ENCODE data around the gene DNAJB1.

The DNAJB1 gene

DNA sequence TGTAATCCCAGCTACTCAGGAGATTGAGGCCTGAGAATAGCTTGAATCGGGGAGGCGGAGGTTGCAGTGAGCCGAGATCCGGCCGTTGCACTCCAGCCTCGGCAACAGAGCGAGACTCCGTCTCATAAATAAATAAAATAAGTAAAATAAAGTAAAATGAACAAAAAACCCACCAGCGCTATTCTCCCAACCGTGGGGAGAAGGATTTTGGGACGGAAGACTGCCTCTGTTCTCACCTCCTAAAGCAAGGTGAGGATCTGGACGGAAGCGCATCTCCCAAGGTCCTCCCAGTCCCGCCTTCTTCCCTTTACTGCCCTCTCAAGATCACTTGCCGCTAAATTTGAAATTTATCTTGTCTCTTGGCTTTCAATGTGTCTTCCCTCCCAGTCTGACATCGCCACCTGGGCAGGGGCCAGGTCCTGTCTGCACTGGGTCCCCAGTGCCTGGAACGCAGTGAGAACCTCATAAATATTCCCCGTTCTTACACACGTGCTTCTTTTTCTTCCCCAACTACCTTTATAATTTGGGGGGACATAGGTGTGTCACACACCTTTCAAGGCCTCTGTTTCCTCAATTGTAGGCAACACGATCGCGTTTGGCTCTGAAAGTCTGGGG, 1.2 kb upstream of the DNAJB1 start:
- H3K27me3 ChIP-seq (ENCODE audit: insufficient read depth, low read length) = no peaks in the 10 kb centered on the region
- H3K4me1 ChIP-seq (ENCODE audit: control insufficient read depth, insufficient read depth, low read length, unreplicated experiment) = peaks cover 29% of the 10 kb centered on the region
- peak overlapping the region; percentile 64 for H3K27ac ChIP-seq (ENCODE audit: low read depth, low read length)
- H3K36me3 ChIP-seq (ENCODE audit: insufficient read depth, low read length) = peaks cover 20% of the 10 kb centered on the region
- H2AFZ ChIP-seq (ENCODE audit: low read length, unreplicated experiment) = no peak overlapping the region
- peaks cover 34% of the 10 kb centered on the region for H3K79me2 ChIP-seq (ENCODE audit: control insufficient read depth, insufficient read depth, low read length, unreplicated experiment)
- H3K4me3 ChIP-seq (ENCODE audit: low read depth, low read length) = no peak overlapping the region

DNA sequence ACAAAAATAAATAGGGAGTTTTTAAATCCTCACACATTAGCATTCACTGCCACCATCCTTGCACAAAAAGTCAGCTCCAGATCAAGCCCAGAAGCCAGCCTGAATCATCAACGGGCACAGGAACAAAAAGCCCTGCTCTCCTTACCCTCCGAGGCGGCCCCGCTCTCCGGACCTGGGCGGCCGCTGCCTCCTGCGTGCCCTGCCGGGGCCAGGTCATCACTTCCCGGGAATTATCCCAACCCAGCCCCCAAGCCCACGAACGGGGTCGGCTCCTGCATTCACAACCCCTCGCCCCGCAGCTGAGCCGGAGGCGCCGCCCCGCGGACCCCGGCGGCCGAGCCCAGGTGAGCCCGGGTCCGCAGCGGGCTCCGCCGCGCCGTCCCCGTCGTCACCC, 754 bp downstream of the DNAJB1 start:
- H3K79me2 ChIP-seq (ENCODE audit: control insufficient read depth, insufficient read depth, low read length, unreplicated experiment) = peaks cover 34% of the 10 kb centered on the region
- H3K4me3 ChIP-seq (ENCODE audit: low read depth, low read length) = peak overlapping the region; percentile 99
- H3K27ac ChIP-seq (ENCODE audit: low read depth, low read length) = peak overlapping the region; percentile 91
- H3K36me3 ChIP-seq (ENCODE audit: insufficient read depth, low read length) = peaks cover 21% of the 10 kb centered on the region
- H2AFZ ChIP-seq (ENCODE audit: low read length, unreplicated experiment) = no peak overlapping the region
- peaks cover 29% of the 10 kb centered on the region for H3K4me1 ChIP-seq (ENCODE audit: control insufficient read depth, insufficient read depth, low read length, unreplicated experiment)
- no peaks in the 10 kb centered on the region for H3K27me3 ChIP-seq (ENCODE audit: insufficient read depth, low read length)

DNA sequence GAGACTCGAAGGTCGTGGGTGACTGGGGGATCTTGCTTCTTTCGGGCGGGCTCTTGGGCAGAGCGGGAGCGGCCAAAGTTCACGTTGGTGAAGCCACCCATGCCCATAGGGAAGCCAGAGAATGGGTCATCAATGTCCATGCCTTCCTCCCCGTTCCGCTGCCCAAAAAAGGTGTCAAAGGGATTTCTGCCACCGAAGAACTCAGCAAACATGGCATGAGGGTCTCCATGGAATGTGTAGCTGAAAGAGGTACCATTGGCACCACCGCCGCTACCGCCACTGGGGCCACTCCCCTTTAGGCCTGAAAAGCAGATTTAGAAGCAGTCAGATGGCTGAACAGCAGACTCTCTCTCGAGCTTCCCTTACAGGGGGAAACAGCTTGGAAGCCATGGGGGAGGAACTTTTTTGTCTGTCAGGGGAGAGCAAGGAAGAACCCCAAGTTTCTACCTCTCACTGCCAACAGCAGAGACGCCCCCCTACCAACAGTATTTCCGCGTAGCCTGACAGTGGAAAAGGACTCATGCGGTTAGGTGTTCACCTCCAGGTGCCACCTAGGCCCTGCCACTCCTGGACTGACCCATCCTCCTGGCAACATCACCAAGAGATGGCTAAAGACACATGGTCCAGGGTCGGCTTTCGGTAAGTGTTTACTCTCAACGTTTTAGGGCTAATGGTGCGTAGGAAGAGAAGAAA, 1.3 kb downstream of the DNAJB1 start:
- Histone ChIP-seq H3K4me3 (ENCODE audit: low read depth, low read length) (peak overlapping the region; percentile 99), H3K36me3 (ENCODE audit: insufficient read depth, low read length) (peaks cover 21% of the 10 kb centered on the region), H2AFZ (ENCODE audit: low read length, unreplicated experiment) (no peak overlapping the region), H3K27ac (ENCODE audit: low read depth, low read length) (peak overlapping the region; percentile 91), H3K4me1 (ENCODE audit: control insufficient read depth, insufficient read depth, low read length, unreplicated experiment) (peaks cover 29% of the 10 kb centered on the region), H3K27me3 (ENCODE audit: insufficient read depth, low read length) (no peaks in the 10 kb centered on the region), H3K79me2 (ENCODE audit: control insufficient read depth, insufficient read depth, low read length, unreplicated experiment) (peaks cover 34% of the 10 kb centered on the region)

DNA sequence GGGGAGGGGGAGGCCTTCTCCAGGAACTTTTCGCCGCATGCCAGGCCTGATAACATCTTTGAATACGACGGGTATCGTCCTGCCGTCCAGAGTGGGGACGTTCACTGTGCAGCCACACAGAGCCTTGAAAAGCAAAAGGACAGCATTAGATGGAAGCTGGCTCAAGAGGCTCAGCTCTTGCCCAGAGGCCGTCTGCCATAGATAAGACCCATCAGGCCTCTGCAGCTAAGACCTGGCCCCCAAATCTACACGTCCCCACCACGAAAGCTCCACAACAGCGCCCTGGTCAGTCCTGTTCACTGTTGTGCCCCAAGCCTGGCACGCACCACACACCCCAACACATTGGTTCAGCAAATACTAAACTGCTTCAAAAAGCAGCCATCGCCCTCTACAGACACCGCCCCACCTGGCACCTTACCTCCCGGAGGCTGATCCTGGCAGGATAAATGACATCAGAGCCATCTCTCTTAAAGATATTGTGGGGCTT, 2.1 kb downstream of the DNAJB1 start:
- H3K27me3 ChIP-seq (ENCODE audit: insufficient read depth, low read length) = no peaks in the 10 kb centered on the region
- H3K27ac ChIP-seq (ENCODE audit: low read depth, low read length) = no peak overlapping the region
- H3K4me1 ChIP-seq (ENCODE audit: control insufficient read depth, insufficient read depth, low read length, unreplicated experiment) = peaks cover 32% of the 10 kb centered on the region
- peaks cover 34% of the 10 kb centered on the region for H3K79me2 ChIP-seq (ENCODE audit: control insufficient read depth, insufficient read depth, low read length, unreplicated experiment)
- H3K36me3 ChIP-seq (ENCODE audit: insufficient read depth, low read length) = peaks cover 21% of the 10 kb centered on the region
- no peak overlapping the region for H2AFZ ChIP-seq (ENCODE audit: low read length, unreplicated experiment)
- peak overlapping the region; percentile 99 for H3K4me3 ChIP-seq (ENCODE audit: low read depth, low read length)

DNA sequence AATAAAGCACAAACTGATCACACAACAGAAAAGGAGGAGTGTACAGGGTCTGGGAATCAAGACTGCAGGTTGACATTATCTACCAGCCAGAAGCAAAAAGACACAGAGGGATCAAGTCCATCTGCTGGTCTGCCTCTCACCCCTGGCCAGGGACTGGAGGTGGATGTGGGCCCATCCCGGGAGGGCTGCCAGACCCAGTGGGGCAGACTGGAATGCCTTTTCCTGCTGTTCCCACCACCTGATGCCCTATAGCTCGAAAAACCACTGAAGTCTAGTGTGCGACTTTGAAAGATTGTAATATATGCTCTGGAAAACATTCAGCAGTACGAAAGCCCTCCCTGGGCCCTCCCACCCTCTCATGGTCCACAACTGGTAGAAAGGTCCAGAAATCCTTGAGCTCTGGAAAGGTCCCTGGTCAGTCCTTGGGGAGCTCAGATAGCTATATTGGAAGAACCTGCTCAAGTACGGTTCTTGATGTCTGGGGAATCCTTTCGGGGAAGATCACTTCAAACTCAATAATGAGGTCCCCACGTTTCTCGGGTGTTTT, 2.6 kb downstream of the DNAJB1 start:
- Histone ChIP-seq H3K27me3 (ENCODE audit: insufficient read depth, low read length) (no peaks in the 10 kb centered on the region), H2AFZ (ENCODE audit: low read length, unreplicated experiment) (no peak overlapping the region), H3K79me2 (ENCODE audit: control insufficient read depth, insufficient read depth, low read length, unreplicated experiment) (peaks cover 34% of the 10 kb centered on the region), H3K27ac (ENCODE audit: low read depth, low read length) (no peak overlapping the region), H3K36me3 (ENCODE audit: insufficient read depth, low read length) (peaks cover 21% of the 10 kb centered on the region), H3K4me3 (ENCODE audit: low read depth, low read length) (peak overlapping the region; percentile 99), H3K4me1 (ENCODE audit: control insufficient read depth, insufficient read depth, low read length, unreplicated experiment) (peaks cover 32% of the 10 kb centered on the region)

DNA sequence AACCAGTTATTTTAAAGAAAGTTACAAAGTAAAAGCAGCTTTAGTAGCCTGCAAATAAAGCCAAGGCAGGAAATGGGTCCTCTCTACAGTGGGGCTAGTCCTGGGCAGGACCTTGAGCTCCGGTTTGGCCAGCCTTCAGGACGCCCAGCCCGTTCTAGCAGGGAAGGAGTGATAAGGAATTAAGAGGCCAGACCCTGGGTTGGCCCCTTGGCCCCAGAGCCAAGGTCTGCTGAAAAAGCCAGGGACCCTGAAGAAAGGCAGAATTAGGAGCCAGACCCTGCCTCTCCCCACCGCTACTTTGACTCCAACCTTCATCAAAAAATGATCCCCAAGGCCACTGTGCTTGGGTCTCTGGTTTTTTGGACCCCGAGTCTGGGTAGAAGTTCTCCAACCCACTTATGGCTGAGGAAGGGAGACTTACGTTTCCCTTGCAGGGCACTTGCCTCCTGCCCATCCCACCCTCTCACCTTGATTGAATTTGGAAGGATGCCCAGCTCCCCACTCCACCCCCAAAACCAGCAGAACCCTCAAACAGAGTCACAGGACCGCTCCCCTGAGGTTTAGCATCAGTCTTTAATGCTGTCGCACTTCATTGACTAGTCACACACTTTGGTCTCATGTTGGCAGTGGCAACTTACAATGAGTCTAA, 3.9 kb downstream of the DNAJB1 start:
- Histone ChIP-seq H3K36me3 (ENCODE audit: insufficient read depth, low read length) (peaks cover 21% of the 10 kb centered on the region), H3K4me1 (ENCODE audit: control insufficient read depth, insufficient read depth, low read length, unreplicated experiment) (peaks cover 30% of the 10 kb centered on the region), H3K79me2 (ENCODE audit: control insufficient read depth, insufficient read depth, low read length, unreplicated experiment) (peaks cover 34% of the 10 kb centered on the region), H3K4me3 (ENCODE audit: low read depth, low read length) (no peak overlapping the region; the same call in 1 of the 2 replicates), H3K27ac (ENCODE audit: low read depth, low read length) (no peak overlapping the region), H3K27me3 (ENCODE audit: insufficient read depth, low read length) (no peaks in the 10 kb centered on the region), H2AFZ (ENCODE audit: low read length, unreplicated experiment) (no peak overlapping the region)

DNA sequence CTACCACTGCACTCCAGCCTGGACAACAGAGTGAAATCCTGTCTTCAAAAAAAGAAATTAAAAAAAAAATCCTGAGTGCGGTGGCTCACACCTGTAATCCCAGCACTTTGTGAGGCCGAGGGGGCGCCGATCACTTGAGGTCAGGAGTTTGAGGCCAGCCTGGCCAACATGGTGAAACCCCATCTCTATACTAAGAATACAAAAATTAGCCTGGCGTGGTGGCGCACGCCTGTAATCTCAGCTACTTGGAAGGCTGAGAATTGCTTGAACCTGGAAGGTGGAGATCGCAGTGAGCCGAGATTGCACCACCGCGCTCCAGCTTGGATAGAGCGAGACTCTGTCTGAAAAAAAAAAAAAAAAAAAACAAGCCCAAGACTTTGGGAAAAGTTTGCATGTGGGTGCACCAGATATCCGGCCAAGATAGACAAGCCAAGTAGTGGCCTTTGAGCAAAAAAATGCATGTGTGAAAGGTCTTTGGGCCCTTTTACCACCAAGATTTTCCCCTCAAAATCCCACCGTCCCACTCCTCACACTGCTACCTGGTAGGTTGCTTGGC, 5.7 kb downstream of the DNAJB1 start:
- no peaks in the 10 kb centered on the region for H3K27me3 ChIP-seq (ENCODE audit: insufficient read depth, low read length)
- no peak overlapping the region for H2AFZ ChIP-seq (ENCODE audit: low read length, unreplicated experiment)
- H3K4me3 ChIP-seq (ENCODE audit: low read depth, low read length) = no peak overlapping the region
- peaks cover 21% of the 10 kb centered on the region for H3K36me3 ChIP-seq (ENCODE audit: insufficient read depth, low read length)
- peaks cover 28% of the 10 kb centered on the region for H3K79me2 ChIP-seq (ENCODE audit: control insufficient read depth, insufficient read depth, low read length, unreplicated experiment)
- H3K4me1 ChIP-seq (ENCODE audit: control insufficient read depth, insufficient read depth, low read length, unreplicated experiment) = peaks cover 34% of the 10 kb centered on the region
- no peak overlapping the region for H3K27ac ChIP-seq (ENCODE audit: low read depth, low read length)

DNA sequence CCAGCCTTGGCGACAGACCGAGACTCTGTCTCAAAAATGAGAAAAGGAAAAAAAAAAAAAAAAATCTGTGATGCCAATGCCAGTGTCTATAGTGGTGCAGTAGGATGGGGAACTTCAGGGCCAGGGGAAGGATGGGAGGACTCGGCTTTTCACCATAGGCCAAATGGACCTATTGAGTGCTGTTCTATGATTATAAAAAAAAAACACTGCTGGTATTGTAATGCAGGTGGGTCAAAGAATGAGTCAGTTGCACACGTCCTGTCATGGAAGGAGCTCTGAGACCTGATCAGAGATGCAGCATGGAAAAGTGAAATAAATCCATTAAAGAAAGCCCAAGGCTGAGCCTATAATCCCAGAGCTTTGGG, 7.0 kb downstream of the DNAJB1 start:
- H3K27me3 ChIP-seq (ENCODE audit: insufficient read depth, low read length) = no peaks in the 10 kb centered on the region
- H2AFZ ChIP-seq (ENCODE audit: low read length, unreplicated experiment) = no peak overlapping the region
- H3K4me3 ChIP-seq (ENCODE audit: low read depth, low read length) = no peak overlapping the region; the same call in 1 of the 2 replicates
- peak overlapping the region; percentile 86 for H3K27ac ChIP-seq (ENCODE audit: low read depth, low read length)
- H3K79me2 ChIP-seq (ENCODE audit: control insufficient read depth, insufficient read depth, low read length, unreplicated experiment) = peaks cover 15% of the 10 kb centered on the region
- H3K36me3 ChIP-seq (ENCODE audit: insufficient read depth, low read length) = peaks cover 19% of the 10 kb centered on the region
- peaks cover 36% of the 10 kb centered on the region for H3K4me1 ChIP-seq (ENCODE audit: control insufficient read depth, insufficient read depth, low read length, unreplicated experiment)

DNA sequence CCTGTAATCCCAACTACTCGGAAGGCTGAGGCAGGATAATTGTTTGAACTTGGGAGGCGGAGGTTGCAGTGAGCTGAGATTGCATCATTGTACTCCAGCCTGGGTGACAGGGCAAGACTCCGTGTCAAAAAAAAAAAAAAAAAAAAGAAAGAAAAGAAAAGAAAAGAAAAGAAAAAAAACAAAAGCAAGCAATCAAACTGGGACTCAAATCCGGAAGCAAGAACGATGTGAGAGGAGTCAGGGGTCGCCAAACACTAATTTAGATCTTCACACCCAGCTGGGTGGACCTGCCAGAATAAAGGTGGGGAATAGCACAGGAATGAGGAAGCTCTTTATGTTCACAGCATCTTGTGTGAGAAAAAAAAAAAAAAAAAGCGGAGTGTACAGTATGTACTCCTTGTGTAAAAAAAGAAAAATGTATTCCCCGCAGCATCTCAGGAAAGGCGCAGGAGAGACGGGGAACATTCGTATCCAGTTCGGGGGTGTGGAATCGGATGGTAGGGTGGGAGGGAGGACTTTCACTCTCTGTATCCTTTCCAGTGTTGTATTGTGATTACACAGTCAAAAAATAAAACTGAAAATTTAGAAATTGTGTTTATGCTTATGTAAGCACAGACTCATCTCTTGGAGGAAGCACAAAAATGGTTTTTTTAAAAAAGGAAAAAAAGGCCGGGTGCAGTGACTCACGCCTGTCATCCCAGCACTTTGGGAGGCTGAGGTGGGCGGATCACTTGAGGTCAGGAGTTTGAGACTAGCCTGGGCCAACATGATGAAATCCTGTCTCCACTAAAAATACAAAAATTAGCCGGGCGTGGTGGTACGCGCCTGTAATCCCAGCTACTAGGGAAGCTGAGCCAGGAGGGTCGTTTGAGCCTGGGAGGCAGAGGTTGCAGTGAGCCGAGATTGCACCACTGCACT, 7.6 kb downstream of the DNAJB1 start:
- Histone ChIP-seq H2AFZ (ENCODE audit: low read length, unreplicated experiment) (peak overlapping the region; percentile 33), H3K4me1 (ENCODE audit: control insufficient read depth, insufficient read depth, low read length, unreplicated experiment) (peaks cover 36% of the 10 kb centered on the region), H3K27me3 (ENCODE audit: insufficient read depth, low read length) (no peaks in the 10 kb centered on the region), H3K79me2 (ENCODE audit: control insufficient read depth, insufficient read depth, low read length, unreplicated experiment) (peaks cover 9% of the 10 kb centered on the region), H3K4me3 (ENCODE audit: low read depth, low read length) (peak overlapping the region; percentile 70), H3K36me3 (ENCODE audit: insufficient read depth, low read length) (peaks cover 13% of the 10 kb centered on the region), H3K27ac (ENCODE audit: low read depth, low read length) (peak overlapping the region; percentile 86)
